HCT116 (cell line): Measurements from ENCODE around the gene FRMD4B. TPM values are rescaled to one million over a fixed set of nuclear protein-coding genes. Genes with fewer than 3 reads are reported as not detected.

Experiments used
- ATAC-seq: fragments of 200-7000 bp; cut with Tn5 transposase; 2 replicates; pipeline ENCODE4 v1.9.1; 2020; ENCODE audit warnings: mild to moderate bottlenecking, moderate library complexity
- BruUV-seq: library from RNA; stranded (reverse); fragments of 400-500 nt; replicated peaks from 2 replicates; lab custom pipeline; 2021; lab: Mats Ljungman, UMichigan
- CTCF ChIA-PET: fragments of 300-600 bp; sonication (Branson Sonifier 250); formaldehyde crosslinking; loops from one replicate; lab custom pipeline; 2021; ENCODE audit warnings: antibody characterized with exemption; lab: Charles Lee
- POLR2A ChIA-PET: fragments of 300-600, 350-600 bp; sonication (Branson Sonifier 250); formaldehyde crosslinking; loops from one replicate; lab custom pipeline; 2021; ENCODE audit warnings: antibody characterized with exemption; lab: Charles Lee
- RAD21 ChIA-PET, 2 experiments: fragments of 300-600 bp; sonication (Branson Sonifier 250); formaldehyde crosslinking; loops; one replicate each; lab custom pipeline; 2023; ENCODE audit warnings: low total read pairs in 2 of 2; ENCODE audit not compliant: uncharacterized antibody in 2 of 2, unreplicated experiment in 2 of 2, low non-redundant PET in 1 of 2; lab: Charles Lee
- DNase-seq: peaks from one replicate; pipeline ENCODE4 v3.0.0-alpha.2; 2010; ENCODE audit warnings: low read depth, low spot score
- H2AFZ ChIP-seq: fragments of 200-600 bp; shearing (Covaris generic), sonication (generic); 2 replicates; pipeline ENCODE4 v1.6.1; 2017; ENCODE audit warnings: low read depth, mixed run types, mixed read lengths, antibody characterized with exemption, low read length; ENCODE audit not compliant: poor library complexity, severe bottlenecking
- H3K27ac ChIP-seq: 2 replicates; pipeline ENCODE4 v1.5.1; 2012; ENCODE audit warnings: low read depth, low read length
- H3K27me3 ChIP-seq: fragments of 200-600 bp; sonication (generic); 2 replicates; pipeline ENCODE4 v1.6.1; 2016; ENCODE audit warnings: mixed run types, low read length, mixed read lengths; ENCODE audit not compliant: insufficient read depth
- H3K36me3 ChIP-seq, 2 experiments: fragments of 200-500 bp in 1 of 2; fragments of 200-600 bp in 1 of 2; sonication (Bioruptor generic) in 1 of 2; sonication (generic) in 1 of 2; 2 replicates each; pipeline versions ENCODE4 v1.5.1 to v1.6.1; 2014 to 2016; ENCODE audit warnings: low read length in 2 of 2, inconsistent platforms in 1 of 2, mixed read lengths in 1 of 2, mixed run types in 1 of 2; ENCODE audit not compliant: insufficient read depth in 2 of 2, control insufficient read depth in 1 of 2
- H3K4me1 ChIP-seq, 2 experiments: fragments of 200-600 bp in 1 of 2; sonication (generic) in 1 of 2; 2 replicates each; pipeline versions ENCODE4 v1.5.1 to v1.6.1; 2012 to 2017; ENCODE audit warnings: low read length in 2 of 2, inconsistent platforms in 1 of 2, mild to moderate bottlenecking in 1 of 2, mixed read lengths in 1 of 2, mixed run types in 1 of 2, moderate library complexity in 1 of 2; ENCODE audit not compliant: insufficient read depth in 2 of 2, control insufficient read depth in 1 of 2
- H3K4me2 ChIP-seq: fragments of 200-600 bp; sonication (generic); 2 replicates; pipeline ENCODE4 v1.6.1; 2017; ENCODE audit warnings: mixed run types, low read length, mixed read lengths
- H3K4me3 ChIP-seq, 2 experiments: fragments of 200-600 bp in 1 of 2; sonication (generic) in 1 of 2; replicated peaks in 1 of 2; 2 replicates each; pipeline ENCODE4 v1.5.1; 2011 to 2016; ENCODE audit warnings: low read length in 2 of 2, control low read depth in 1 of 2, low read depth in 1 of 2, mild to moderate bottlenecking in 1 of 2, mixed read lengths in 1 of 2, mixed run types in 1 of 2
- H3K79me2 ChIP-seq: fragments of 200-600 bp; sonication (generic); 2 replicates; pipeline ENCODE4 v1.6.1; 2017; ENCODE audit warnings: mild to moderate bottlenecking, mixed run types, low read length, moderate library complexity, mixed read lengths; ENCODE audit not compliant: insufficient read depth
- H3K9ac ChIP-seq: fragments of 200-600 bp; sonication (generic); 2 replicates; pipeline ENCODE4 v1.6.1; 2016; ENCODE audit warnings: low read length, mixed read lengths
- H3K9me2 ChIP-seq: fragments of 200-600 bp; sonication (generic), shearing (Covaris generic); 2 replicates; pipeline ENCODE4 v1.6.1; 2017; ENCODE audit warnings: mixed run types, mild to moderate bottlenecking, moderate library complexity; ENCODE audit not compliant: insufficient read depth
- H3K9me3 ChIP-seq, 2 experiments: fragments of 200-500 bp in 1 of 2; fragments of 200-600 bp in 1 of 2; sonication (Bioruptor generic) in 1 of 2; sonication (generic) in 1 of 2; 2 replicates each; pipeline ENCODE4 v1.6.1; 2014 to 2017; ENCODE audit warnings: low read length in 2 of 2, mixed read lengths in 2 of 2, inconsistent platforms in 1 of 2, low read depth in 1 of 2, mild to moderate bottlenecking in 1 of 2, mixed run types in 1 of 2, moderate library complexity in 1 of 2; ENCODE audit not compliant: control insufficient read depth in 1 of 2, insufficient read depth in 1 of 2
- H4K20me1 ChIP-seq: fragments of 200-600 bp; sonication (generic), shearing (Covaris generic); 2 replicates; pipeline ENCODE4 v1.6.1; 2017; ENCODE audit warnings: mixed run types, mild to moderate bottlenecking, moderate library complexity; ENCODE audit not compliant: insufficient read depth
- CEBPB ChIP-seq: IDR thresholded peaks from 2 replicates; pipeline ENCODE4 v1.6.1; 2012; ENCODE audit warnings: low read depth
- ELF1 ChIP-seq: IDR thresholded peaks from 2 replicates; pipeline ENCODE4 v1.6.1; 2012; ENCODE audit warnings: low read depth, borderline replicate concordance
- EZH2phosphoT487 ChIP-seq: fragments of 200-600 bp; IDR thresholded peaks from 2 replicates; pipeline ENCODE4 v1.6.1; 2018; ENCODE audit warnings: antibody characterized with exemption, borderline replicate concordance
- FOSL1 ChIP-seq: IDR thresholded peaks from 2 replicates; pipeline ENCODE4 v1.6.1; 2012; ENCODE audit warnings: low read depth
- SIN3A ChIP-seq: IDR thresholded peaks from 2 replicates; pipeline ENCODE4 v1.6.1; 2012; ENCODE audit warnings: low read depth
- ZNF274 ChIP-seq: fragments of 200-500 bp; sonication (Bioruptor generic); IDR thresholded peaks from 2 replicates; pipeline ENCODE4 v1.6.1; 2014; ENCODE audit warnings: mild to moderate bottlenecking, low read depth, low read length, inconsistent platforms
- intact Hi-C: fragments of 100-400 bp; cut with micrococcal nuclease; formaldehyde crosslinking; loops from 2 replicates; pipeline ENCODE4 v1.10.0; 2022
- total RNA-seq: library from RNA; stranded (reverse); gene quantifications from one replicate; pipeline ENCODE4 v1.2.1, GENCODE V29; 2021; ENCODE audit not compliant: unreplicated experiment
- TF ChIP-seq, protein P1 (sequence below): IDR thresholded peaks from 2 replicates; pipeline ENCODE4 v1.6.1; 2012; ENCODE audit warnings: low read depth

The FRMD4B gene
- total RNA-seq, 1 experiment from 2014 or later: 2.0 TPM

DNA sequence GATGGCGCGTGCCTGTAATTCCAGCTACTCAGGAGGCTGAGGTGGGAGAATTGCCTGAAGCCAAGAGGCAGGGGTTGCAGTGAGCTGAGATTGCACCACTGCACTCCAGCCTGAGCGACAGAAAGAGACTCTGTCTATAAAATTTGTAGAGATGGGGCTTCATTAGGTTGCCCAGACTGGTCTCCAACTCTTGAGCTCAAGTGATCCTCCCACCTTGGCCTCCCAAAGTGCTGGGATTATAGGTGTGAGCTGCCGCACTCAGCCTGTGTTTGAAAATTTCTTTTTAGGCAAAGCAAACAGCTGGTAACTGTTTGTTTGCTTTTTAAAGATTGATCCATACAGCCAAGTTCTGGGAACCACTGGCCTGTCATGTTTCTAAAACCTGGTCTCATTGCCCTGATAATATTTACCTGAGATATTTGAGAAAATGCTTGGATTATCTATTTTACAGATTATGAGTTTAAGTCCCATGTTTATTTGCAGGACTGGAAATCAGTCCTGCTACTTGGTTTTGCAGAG lies 199.3 kb downstream of the FRMD4B start:
- CTCF ChIA-PET: interaction anchor here (0.7 kb wide), 1 partner anchor 61 kb away, joined by 3 read pairs; no protein-coding TSS in a partner anchor
- Histone ChIP-seq H3K4me3 (no peak overlapping the region), H3K36me3 (no peaks in the 10 kb centered on the region), H3K9me3 (no peaks in the 10 kb centered on the region), H3K27me3 (no peaks in the 10 kb centered on the region), H3K27ac (no peak overlapping the region), H3K4me1 (peaks cover 16 to 22% of the 10 kb centered on the region in 2 experiments), H3K9ac (no peak overlapping the region), H3K79me2 (no peaks in the 10 kb centered on the region), H4K20me1 (no peaks in the 10 kb centered on the region), H3K4me2 (no peak overlapping the region), H3K9me2 (no peaks in the 10 kb centered on the region), H2AFZ (no peak overlapping the region)
- intact Hi-C loops: no loop called here
- DNase-seq (no peak), ATAC-seq (no peak)
- POLR2A ChIA-PET: no interaction called here
- TF ChIP-seq, protein P1, sequence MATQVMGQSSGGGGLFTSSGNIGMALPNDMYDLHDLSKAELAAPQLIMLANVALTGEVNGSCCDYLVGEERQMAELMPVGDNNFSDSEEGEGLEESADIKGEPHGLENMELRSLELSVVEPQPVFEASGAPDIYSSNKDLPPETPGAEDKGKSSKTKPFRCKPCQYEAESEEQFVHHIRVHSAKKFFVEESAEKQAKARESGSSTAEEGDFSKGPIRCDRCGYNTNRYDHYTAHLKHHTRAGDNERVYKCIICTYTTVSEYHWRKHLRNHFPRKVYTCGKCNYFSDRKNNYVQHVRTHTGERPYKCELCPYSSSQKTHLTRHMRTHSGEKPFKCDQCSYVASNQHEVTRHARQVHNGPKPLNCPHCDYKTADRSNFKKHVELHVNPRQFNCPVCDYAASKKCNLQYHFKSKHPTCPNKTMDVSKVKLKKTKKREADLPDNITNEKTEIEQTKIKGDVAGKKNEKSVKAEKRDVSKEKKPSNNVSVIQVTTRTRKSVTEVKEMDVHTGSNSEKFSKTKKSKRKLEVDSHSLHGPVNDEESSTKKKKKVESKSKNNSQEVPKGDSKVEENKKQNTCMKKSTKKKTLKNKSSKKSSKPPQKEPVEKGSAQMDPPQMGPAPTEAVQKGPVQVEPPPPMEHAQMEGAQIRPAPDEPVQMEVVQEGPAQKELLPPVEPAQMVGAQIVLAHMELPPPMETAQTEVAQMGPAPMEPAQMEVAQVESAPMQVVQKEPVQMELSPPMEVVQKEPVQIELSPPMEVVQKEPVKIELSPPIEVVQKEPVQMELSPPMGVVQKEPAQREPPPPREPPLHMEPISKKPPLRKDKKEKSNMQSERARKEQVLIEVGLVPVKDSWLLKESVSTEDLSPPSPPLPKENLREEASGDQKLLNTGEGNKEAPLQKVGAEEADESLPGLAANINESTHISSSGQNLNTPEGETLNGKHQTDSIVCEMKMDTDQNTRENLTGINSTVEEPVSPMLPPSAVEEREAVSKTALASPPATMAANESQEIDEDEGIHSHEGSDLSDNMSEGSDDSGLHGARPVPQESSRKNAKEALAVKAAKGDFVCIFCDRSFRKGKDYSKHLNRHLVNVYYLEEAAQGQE: no peak
- TF ChIP-seq SIN3A (no peak), EZH2phosphoT487 (no peak), CEBPB (no peak), ELF1 (no peak), ZNF274 (no peak), FOSL1 (no peak)
- RAD21 ChIA-PET: no interaction called here
- BruUV-seq: no TSS peak
